ENCODE data around the gene DPYSL3. TPM values are rescaled to one million over a fixed set of nuclear protein-coding genes. Genes with fewer than 3 reads are reported as not detected.

Gene DPYSL3
- total and polyA plus RNA-seq, 2 donors (not counting 3 experiments of a cell fraction or from before 2014, with no cell fraction given): 80.3 to 146 TPM

DNA sequence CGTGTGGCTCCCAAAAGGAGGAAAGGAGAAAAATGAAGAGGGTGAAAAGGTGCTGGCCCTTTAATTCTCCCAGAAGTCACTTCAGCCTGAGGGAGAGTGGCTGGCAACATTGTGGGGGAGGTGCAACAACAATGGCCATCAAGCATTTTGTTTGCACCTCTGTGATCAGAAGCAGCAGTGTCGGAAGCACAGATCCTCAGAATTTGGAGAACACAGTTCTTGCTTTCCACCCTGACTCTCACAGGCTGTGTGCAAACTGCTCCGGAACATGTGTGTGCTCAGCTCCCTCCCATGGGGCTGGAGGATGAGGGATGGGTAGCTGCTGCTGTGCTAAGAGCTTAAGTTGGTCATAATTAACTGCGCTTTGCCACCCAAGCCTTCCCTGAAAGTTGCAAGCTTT, 127.1 kb downstream of the DPYSL3 start:
- H3K4me3 ChIP-seq (replicated peaks in 1 of 3; ENCODE audit: insufficient read depth in 1 of 3, low read depth in 1 of 3, low read length in 3 of 3): no peak overlapping the region
- no peak overlapping the region for H3K9ac ChIP-seq (replicated peaks; ENCODE audit: extremely low read depth, insufficient read depth, low read length)
- DNase-seq (ENCODE audit: low read depth, low spot score) (no peak), FAIRE-seq (no peak)
- no peaks in the 10 kb centered on the region for H4K20me1 ChIP-seq (replicated peaks; ENCODE audit: control insufficient read depth, extremely low read depth, insufficient read depth, low read length)
- no peaks in the 10 kb centered on the region for H3K36me3 ChIP-seq (ENCODE audit: control insufficient read depth in 2 of 2, extremely low read depth in 1 of 2, insufficient read depth in 2 of 2, low read length in 2 of 2)
- BruUV-seq (replicated peaks): no TSS peak
- intact Hi-C loops (cut with micrococcal nuclease) (no loop called here), dilution Hi-C loops (cut with MboI; ENCODE audit: extremely low pct_ligation_motif_present, low sequenced_read_pairs) (no loop called here)
- TF ChIP-seq JUN (IDR thresholded peaks at IDR 0.05; ENCODE audit: borderline replicate concordance, insufficient read depth, insufficient read length, low read depth): no peak
- no peak for TF ChIP-seq POLR2AphosphoS5 (IDR thresholded peaks at IDR 0.05; ENCODE audit: insufficient read depth, low read depth, low read length)
- no peak for TF ChIP-seq POLR2A (IDR thresholded peaks at IDR 0.05; ENCODE audit: low read depth, low read length)
- no peak for TF ChIP-seq GATA2 (IDR thresholded peaks at IDR 0.05; ENCODE audit: insufficient read depth, insufficient read length, low read depth, low read length)
- TF ChIP-seq, protein P1, sequence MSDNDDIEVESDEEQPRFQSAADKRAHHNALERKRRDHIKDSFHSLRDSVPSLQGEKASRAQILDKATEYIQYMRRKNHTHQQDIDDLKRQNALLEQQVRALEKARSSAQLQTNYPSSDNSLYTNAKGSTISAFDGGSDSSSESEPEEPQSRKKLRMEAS (IDR thresholded peaks at IDR 0.05; ENCODE audit: insufficient read depth, insufficient read length): no peak
- TF ChIP-seq, protein P2, sequence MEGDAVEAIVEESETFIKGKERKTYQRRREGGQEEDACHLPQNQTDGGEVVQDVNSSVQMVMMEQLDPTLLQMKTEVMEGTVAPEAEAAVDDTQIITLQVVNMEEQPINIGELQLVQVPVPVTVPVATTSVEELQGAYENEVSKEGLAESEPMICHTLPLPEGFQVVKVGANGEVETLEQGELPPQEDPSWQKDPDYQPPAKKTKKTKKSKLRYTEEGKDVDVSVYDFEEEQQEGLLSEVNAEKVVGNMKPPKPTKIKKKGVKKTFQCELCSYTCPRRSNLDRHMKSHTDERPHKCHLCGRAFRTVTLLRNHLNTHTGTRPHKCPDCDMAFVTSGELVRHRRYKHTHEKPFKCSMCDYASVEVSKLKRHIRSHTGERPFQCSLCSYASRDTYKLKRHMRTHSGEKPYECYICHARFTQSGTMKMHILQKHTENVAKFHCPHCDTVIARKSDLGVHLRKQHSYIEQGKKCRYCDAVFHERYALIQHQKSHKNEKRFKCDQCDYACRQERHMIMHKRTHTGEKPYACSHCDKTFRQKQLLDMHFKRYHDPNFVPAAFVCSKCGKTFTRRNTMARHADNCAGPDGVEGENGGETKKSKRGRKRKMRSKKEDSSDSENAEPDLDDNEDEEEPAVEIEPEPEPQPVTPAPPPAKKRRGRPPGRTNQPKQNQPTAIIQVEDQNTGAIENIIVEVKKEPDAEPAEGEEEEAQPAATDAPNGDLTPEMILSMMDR (IDR thresholded peaks at IDR 0.05; ENCODE audit: extremely low read depth in 1 of 2, insufficient read depth in 1 of 2, low read depth in 1 of 2, low read length in 2 of 2): no peak
- TF ChIP-seq EZH2 (IDR thresholded peaks at IDR 0.05; ENCODE audit: borderline replicate concordance, low read depth, low read length, severe bottlenecking): no peak
- no peak for TF ChIP-seq FOS (IDR thresholded peaks at IDR 0.05; ENCODE audit: borderline replicate concordance, insufficient read depth, low read length)
- TF ChIP-seq MYC (IDR thresholded peaks at IDR 0.05; ENCODE audit: low read depth, low read length): no peak
- peaks cover 0 to 4% of the 10 kb centered on the region in 2 experiments for H3K27me3 ChIP-seq (ENCODE audit: control insufficient read depth in 2 of 2, insufficient read depth in 2 of 2, low read length in 2 of 2)
- CTCF ChIA-PET: interaction anchor here (2.0 to 4.4 kb wide), 2 partner anchors 13 to 71 kb away, joined by 5 to 24 read pairs; no protein-coding TSS in a partner anchor
- no peaks in the 10 kb centered on the region for H3K9me1 ChIP-seq (replicated peaks; ENCODE audit: control insufficient read depth, extremely low read depth, insufficient read depth, low read length)
- no peak overlapping the region for H3K4me2 ChIP-seq (ENCODE audit: insufficient read depth, low read length)
- H3K4me1 ChIP-seq (ENCODE audit: control insufficient read depth, extremely low read depth, insufficient read depth, low read length): no peaks in the 10 kb centered on the region
- no peak overlapping the region for H3K27ac ChIP-seq (ENCODE audit: insufficient read depth, low read depth, low read length)
- no peaks in the 10 kb centered on the region for H3K9me3 ChIP-seq (replicated peaks; ENCODE audit: control insufficient read depth, insufficient read depth, low read length)
- H2AFZ ChIP-seq (ENCODE audit: low read depth, low read length): peak overlapping the region; percentile 77
- POLR2A ChIA-PET: no interaction called here
- H3K79me2 ChIP-seq (ENCODE audit: control insufficient read depth, insufficient read depth, low read length): no peaks in the 10 kb centered on the region
